Activated CD4-positive, alpha-beta T cell treated with anti-CD3 and anti-CD28 coated beads for 24 hours (primary cell): ENCODE data around the gene BTG1.

ENCODE experiments used
- DNase-seq, 2 donors: peaks; one replicate each; pipeline ENCODE4 v3.0.0-alpha.2; 2020; ENCODE audit warnings: low read depth in 2 of 2

The BTG1 gene, protein sequence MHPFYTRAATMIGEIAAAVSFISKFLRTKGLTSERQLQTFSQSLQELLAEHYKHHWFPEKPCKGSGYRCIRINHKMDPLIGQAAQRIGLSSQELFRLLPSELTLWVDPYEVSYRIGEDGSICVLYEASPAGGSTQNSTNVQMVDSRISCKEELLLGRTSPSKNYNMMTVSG

DNA sequence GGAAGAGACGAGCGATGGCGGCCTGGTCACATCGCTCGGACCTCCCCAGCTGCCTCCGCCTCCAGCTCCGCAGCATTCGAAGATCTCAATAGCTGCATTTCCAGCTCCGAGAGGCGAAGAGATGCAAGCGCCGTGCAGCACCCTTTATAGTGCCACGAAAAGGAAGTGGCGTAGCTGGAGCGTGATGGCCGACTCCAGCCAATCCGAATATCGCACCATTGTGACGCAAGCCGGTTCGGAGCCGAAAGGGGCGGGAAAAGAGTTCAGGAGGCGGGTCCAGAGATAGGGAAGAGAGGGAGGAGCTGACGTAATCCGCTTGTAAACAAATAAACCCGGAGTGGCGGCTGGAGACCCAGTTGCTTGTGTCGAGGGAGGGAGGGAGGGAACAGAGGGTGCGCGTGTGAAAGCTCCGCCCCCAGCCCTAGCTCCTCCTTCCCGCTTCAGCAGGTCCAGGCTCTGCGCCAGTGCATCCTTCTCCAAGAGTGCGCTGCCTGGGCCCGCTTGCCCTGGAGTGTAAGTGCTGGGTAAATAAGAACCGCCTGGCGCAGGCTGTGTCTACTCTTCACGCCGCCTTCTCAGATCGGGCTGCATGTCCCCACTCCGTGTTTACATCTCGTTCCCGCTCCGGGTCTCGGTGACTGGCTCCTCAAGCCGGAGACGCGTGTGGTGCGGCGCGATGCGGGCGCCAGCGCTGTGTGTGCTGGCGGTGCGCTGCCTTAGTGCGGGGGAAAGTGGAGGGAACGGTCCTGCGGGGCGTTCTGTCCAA lies at the start of gene BTG1:
TSS of gene BTG1 (minus strand) at position 116 of the 766 bp plus-strand sequence. CDS start 311 bp downstream, outside the sequence.
- peak; percentile 94 to 96 for DNase-seq

DNA sequence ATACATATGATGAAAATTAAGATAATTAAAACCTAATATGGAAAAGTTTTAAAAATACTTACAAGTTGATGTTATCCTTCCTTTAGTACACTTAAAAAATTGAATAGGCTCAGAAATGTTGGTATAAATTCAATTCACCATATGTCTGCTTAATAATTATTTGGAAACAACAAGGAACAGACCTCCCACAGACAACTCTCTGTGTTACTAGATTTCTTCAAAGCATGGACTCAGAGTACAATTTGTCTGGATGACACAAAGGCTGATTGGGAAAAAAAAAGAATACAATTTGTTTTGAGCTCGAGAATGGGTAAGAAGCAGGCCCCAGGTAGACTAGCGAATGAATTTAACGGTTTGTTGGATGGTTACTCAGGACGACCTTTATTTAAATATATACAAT lies 48.9 kb upstream of the BTG1 start:
- DNase-seq: no peak

DNA sequence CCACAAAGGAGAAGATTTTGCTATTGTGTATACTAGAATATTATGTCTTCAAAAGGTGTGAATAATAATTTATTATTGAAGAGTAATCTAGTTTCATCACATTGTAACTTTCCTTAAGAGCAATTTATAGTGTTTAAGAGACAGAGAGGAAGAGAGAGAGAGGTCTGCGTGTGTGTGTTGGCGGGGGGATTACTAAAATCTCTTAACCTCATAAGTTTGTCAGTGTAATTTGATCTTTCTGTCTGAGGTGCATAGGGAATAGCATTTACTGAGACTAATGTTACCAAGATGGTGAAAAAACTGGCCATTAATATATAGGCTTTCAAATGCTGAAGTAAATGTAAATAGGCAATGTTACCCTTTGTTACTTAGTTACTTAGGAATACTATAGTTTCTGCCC lies 48.2 kb upstream of the BTG1 start:
- no peak for DNase-seq

DNA sequence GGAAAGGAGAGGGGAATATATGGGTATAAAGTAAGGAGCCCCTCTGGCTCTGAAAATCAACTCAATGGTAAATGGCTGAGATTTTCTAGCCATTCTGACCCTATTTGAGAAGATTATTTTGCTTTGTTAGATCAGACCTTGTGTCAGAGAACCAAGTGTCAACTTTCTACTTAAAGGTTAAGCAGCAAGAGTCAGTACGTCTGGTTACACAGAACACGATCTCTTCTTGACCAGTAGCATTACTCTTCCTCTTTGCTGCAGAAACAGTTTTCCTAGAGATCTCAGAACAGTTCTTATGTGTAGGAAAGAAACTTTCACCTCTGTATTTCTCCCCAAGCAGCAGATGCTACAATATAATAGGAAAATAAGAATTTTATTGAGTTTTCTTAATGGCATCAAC lies 47.4 kb upstream of the BTG1 start:
- no peak for DNase-seq

DNA sequence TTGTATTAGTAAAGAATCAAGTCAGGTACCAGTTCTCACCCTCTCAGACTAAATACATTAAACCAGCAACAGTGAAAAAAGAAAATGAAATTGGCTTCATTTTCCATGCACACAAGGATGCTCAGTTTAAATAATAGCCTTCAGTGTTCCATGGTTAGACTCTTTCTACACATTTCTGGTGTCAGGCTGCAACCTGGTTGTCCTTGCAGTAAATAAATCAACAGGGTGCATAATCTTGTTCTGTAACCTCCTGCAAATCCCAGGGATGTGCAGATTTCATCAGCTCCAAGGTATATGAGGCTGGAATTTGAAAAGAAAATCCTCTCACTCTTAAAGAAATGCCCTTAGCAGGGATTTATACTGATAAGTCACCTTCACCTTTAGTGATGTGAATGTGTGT lies 46.7 kb upstream of the BTG1 start:
- DNase-seq: no peak

DNA sequence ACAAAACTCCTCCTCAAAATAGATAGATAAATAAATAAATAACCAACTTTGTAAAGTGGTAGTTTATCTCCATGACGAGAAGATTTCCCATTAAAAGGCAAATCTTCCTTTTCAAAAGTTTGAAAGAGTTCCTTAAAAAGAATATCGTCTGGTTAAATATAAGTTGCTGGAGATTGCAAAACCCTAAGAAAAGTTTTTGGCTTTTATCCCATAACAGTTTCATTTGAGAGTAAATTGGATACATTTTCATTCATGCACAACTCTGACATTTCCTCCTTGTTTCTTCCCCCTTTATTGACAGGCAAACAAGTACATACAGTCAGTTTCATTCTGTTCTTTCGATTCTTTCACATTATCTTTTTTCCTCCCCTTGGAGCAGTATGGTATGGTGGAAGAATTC lies 45.4 kb upstream of the BTG1 start:
- DNase-seq: no peak

DNA sequence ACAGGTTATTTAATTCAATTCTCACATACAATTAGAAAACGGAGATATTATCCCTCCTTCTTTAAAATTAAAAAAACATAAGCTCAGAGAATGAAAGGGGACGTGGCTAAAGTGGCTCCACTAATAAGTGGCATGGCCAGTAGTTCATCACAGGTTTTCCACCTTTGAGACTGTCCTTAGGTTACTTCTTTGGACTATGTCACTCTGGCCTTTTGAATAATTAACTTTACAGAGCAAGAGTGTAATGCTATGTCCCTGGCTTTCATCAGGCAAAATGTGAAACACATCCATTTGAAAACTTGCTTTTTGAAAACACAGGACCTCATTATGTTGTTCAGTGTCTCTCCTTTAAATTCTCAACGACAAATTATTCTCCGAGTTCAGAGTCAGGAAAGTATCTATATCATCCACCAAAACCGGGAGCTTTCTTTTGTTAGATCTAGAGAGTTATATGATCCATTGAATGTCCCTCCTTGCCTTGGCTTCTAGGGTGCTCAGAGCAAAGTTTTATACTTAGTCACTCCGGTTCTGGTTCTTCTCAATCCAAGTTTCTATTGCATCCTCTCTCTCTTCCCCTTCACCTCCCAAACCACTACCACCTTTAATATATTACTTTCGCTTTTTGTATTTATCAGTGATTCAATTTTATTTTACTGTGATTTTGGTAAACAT lies 43.0 kb upstream of the BTG1 start:
- DNase-seq: no peak

DNA sequence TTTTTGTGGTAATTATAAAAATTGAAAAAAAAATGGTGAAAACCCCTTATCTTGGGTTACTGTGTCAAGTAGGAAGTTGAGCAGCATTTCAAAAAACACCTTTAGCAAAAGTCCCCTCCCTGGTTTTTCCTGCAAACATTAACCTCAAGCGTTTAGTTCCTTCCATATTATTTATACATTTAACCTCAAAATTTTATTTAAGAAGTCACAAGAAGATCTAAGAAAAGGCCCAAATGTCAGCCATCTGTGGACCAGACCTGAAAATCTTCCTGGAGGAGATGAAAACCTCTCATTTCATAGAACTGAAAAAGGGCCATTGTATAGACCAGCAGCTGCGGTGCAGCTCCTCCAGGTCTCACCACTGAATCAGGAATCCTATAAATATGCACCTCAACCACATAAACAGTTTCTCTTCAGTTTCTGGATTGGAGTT lies 40.4 kb upstream of the BTG1 start:
- no peak for DNase-seq

DNA sequence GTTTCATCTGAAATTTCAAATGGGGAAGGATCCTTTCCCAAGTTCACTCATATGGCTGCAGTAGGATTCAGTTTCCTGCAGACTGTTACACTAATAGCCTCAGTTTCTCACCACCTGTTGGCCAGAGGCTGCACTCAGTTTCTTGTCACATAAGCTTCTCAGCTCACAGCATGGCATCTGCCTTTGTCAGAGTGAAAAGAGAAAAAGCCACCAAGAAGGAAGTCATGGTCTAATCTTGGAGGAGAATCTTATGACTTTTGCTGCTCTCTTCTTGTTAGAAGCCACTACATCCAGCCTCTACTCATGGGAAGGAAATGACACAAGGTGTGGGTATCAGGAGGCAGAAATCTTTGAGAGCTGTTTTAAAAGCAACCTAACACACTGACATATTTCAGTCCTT lies 39.4 kb upstream of the BTG1 start:
- DNase-seq: no peak

DNA sequence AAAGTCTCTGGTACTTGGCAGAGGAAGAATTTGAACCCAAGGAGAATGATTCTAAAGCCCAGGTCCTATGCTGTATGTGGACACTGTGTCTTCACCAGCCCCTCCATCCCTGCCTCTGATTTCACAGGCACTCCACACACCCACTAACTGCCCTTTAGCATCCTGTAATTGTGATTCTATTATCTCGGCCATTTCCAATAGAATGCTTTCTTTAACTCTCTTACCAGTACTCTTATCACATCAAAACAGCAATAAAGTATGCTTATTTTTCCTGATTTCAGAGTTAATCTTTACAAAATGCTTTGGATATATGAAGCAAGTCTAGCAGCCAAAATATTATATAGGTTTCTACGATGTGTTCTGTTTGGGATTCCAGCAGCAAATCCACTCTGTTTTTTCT lies 37.9 kb upstream of the BTG1 start:
- DNase-seq: no peak

DNA sequence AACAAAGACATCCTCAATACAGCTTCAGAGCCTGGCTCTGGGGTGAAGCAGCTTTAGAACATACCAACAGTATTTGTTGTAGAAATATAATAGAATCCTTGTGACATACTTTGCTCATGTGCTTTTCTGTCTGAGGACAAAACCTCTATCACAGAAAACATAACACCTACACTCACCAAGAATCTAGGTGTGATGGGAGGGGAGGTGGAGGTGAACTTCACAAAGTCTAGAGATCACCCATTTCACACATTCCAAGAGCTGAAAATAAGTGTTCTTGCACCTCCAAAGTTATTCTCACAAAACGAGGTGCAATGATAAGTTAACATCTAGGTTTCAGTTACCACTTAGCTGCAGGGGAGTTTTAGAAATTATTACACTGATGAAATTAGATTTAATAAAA lies 32.7 kb upstream of the BTG1 start:
- no peak for DNase-seq

DNA sequence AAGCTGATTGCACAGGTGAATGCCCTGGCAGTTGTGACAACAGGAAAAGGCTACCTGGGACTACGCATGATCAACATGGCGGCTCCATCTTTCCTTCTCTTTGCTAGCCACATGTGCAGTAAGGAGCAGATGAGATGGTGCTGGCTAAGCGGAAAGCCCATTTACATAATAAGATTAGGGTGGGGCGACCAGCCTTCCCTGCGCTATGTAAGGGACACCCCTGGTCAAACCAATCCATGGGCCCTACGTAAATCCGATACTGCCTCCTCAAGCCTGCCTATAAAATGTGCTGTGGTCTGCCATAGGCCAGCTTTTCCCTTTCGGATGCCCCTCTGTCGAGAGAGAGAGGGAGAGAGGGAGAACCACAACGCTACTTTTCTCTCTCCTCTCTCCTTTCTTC lies 31.0 kb upstream of the BTG1 start:
- DNase-seq: no peak

DNA sequence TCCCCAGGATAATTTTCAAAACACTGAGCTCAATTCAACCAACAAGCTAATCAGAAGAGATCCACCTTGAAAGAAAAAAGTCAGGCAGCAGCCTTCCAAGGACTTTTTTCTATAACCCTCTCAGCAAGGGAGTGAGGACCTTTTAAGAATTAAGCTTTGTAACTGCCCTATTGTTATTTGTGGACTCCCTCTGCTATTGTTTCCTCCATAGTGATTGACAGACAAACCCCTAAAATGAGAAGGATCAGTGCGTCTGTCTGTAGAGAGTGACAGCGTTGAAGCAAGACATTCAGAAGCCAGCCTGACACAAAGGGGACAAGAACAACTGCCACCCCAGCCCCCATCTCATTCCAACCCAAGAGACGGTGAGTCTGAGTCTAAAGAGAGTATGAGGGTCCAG lies 30.3 kb upstream of the BTG1 start:
- no peak for DNase-seq

DNA sequence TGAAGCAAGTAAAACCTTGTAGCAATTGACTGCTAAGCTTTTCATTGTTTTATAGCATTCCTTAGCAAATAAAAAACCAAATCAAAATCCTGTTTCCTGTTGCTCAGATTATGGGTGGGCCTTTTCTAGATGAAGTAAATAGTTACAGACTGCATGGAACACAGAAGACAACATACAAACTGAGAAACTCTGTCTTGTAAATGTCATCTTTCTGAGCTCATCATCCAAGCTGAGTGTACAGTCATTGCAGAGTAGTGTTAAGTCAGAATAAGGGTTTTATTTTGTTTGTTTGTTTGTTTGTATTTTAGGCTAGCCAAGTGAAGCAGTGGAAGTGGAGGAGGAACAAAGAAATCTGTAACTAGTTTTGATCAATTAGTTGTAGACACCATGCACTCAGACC lies 24.4 kb upstream of the BTG1 start:
- no peak for DNase-seq

DNA sequence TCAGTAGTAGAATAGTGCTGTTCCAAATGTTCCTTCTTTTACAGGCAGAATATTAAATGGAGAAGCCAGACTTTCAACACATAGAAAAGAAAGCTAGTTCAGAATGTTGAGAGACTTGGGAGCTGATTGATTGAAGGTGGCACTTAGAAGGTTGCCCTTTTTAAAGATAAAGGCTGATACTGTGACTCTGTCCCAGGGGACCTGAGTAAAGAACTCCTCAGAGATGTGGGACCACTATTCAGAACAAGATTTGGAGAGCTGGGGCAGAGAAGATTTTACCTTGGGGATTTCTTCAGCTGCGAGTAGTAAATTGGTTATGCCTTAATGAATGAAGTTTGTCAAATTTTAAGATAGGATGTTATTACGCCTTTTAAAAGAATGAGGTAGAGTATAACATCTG lies 21.4 kb upstream of the BTG1 start:
- no peak for DNase-seq

DNA sequence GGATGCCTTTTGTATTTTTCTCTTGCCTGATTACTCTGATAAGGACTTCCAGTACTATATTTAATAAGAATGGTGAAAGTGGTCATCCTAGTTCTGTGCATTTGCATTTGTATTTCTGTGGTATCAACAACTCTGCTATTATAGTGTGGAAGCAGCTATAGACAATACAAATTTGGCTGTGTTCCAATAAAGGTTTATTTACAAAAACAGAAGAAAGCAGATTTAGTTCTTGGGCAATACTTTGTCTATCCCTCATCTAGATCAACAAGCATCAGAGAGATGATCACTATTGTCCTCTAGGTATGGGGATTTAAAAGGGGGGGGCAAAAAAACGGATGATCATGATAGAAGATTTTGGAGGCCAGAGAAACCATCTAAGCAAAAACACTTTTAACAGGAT lies 19.1 kb upstream of the BTG1 start:
- no peak for DNase-seq

DNA sequence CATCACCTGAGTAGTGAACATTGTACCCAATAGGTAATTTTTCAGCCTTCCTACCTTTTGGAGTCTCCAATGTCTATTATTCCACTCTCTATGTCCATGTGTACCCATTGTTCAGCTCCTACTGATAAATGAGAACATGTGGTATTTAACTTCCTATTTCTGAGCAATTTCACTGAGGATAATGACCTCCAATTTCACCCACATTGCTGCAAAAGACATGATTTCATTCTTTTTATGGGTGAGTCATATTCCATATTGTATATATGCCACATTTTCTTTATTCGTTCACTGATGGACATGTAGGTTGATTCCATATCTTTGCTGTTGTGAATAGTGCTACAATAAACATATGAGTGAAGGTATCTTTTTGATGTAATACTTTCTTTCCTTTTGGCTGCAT lies 16.4 kb upstream of the BTG1 start:
- DNase-seq: no peak

DNA sequence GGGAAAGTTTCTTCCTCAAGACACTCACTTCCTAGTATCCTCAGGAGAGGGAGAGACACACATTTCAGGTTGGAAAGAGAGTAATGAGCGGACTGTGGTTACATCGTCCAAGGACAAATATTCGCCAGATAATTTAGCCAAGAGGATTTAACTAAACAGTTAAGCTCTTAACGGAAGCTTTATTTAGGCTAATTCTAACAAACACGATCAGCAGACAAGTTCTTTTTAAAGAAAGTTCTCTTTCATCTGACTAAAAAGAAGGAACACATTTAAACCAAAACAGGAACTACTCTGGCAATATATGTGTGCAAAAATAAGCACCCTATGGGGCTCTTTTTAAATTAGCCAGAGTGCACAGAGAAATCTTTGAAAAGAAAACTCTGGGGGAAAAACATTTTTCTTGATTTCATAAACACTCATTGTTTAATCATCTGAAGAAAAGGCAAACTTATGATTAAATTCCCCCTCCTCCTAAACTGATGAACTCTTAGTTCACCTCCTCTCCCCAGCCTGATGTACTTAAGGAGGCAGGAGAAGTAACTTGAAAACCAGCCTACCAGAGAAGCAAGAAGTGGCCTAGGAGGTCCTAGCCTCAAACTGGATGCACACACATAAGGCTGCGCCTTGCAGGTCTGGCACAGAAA lies 13.3 kb upstream of the BTG1 start:
- DNase-seq: no peak

DNA sequence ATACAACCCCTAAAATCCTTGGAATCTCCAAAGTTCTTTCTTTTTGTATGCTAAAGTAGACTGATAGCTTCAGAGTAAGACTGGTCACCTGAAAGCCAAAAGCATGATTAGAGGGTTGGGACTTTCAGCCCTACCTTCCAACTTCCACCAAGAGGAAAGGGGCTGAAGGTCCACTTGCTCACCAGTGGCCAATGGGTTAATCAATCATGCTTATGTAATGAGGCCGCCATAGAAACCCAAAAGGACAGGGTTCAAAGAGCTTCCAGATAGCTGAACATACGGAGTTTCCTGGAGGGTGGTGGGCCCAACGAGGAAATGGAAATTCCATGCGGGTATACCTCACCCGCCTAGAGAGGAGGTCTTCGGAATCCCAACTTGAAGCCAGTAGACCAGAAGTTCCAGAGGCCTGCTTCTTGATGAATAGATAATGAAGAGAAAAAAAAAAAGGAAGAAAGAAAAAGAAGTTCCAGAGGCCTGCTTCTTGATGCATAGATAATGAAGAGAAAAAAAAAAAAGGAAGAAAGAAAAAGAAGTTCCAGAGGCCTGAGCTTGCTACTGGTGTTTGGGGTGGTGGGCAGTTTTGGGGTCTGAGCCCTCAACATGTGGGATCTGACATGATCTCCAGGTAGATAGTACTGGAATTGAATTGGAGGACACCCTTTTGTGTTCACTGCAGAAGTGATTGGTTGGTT lies 11.2 kb upstream of the BTG1 start:
- DNase-seq: no peak

DNA sequence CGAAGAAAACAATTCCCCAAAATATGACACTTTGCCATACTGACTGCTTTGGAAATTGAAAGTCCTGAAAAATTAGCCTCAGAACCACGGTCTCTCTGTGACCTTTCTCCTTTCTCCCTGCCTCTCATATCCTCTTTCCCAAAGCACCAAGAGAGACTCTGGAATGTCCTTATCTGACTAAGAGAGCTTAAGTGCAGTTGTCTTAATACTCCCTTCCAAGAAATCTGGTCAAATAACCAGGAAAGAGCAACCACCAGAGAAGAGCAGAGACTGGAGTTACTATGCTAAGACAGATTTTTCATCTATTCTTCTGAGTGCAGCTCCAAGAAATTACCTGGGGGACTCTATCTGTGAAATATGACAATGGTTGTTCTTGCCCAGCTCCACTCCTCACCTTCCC lies 10.5 kb upstream of the BTG1 start:
- DNase-seq: no peak

DNA sequence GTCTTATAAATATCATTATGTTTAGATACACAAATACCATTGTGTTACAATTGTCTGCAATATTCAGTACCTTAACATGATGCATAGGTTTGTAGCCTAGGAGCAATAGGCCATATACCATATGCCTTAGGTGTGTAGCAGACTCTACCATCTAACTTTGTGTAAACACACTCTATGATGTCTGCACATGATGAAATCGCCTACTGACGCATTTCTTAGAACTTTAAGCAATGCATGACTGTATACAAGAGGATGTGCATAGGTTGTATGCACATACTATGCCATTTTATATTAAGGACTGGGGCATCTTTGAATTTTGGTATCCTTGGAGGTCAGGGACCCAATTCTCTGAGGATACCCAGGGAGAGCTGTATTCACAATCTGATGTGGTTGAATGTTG lies 10.1 kb upstream of the BTG1 start:
- DNase-seq: no peak

DNA sequence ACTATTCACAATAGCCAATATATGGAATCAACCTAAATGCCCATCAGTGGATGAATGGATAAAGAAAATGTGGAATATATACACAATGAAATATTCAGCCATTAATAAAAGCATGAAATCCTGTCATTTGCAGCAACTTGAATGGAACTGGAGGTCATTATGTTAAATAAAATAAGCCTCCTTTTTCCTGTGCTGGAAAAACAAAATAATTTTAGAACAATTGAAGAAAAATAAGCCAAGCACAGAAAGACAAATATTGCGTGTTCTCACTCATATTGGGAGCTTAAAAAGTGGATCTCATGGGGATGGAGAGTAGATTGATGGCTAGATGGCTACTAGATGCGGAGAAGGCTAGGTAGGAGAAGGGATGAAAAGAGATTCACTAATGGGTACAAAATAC lies 6.3 kb upstream of the BTG1 start:
- no peak for DNase-seq
